Type B pancreatic cell (in vitro differentiated cells): Measurements from ENCODE around the gene UHRF2. TPM values are rescaled to one million over a fixed set of nuclear protein-coding genes. Genes with fewer than 3 reads are reported as not detected.

ENCODE experiments used
- DNase-seq: peaks from one replicate; pipeline ENCODE4 v3.0.0; 2021; ENCODE audit warnings: mixed read lengths; ENCODE audit not compliant: unreplicated experiment; ENCODE audit errors: extremely low spot score
- H3K27ac Mint-ChIP-seq: 2 replicates; pipeline ENCODE4 v1.8.0; 2021; ENCODE audit warnings: mild to moderate bottlenecking, mixed read lengths
- H3K27me3 Mint-ChIP-seq: 2 replicates; pipeline ENCODE4 v1.8.0; 2021; ENCODE audit warnings: mixed read lengths
- H3K36me3 Mint-ChIP-seq: 2 replicates; pipeline ENCODE4 v1.8.0; 2021; ENCODE audit warnings: mixed read lengths
- H3K4me1 Mint-ChIP-seq: one replicate; pipeline ENCODE4 v1.8.0; 2021; ENCODE audit warnings: mixed read lengths; ENCODE audit not compliant: unreplicated experiment
- H3K4me3 Mint-ChIP-seq: 2 replicates; pipeline ENCODE4 v1.8.0; 2021; ENCODE audit warnings: mild to moderate bottlenecking, mixed read lengths
- H3K9me3 Mint-ChIP-seq: 2 replicates; pipeline ENCODE4 v1.8.0; 2021; ENCODE audit warnings: mixed read lengths
- CTCF ChIP-seq: fragments of 200-600 bp; sonication (generic); conservative IDR thresholded peaks from 2 replicates; pipeline ENCODE4 v1.5.0; 2021; ENCODE audit warnings: antibody characterized with exemption, mild to moderate bottlenecking
- total RNA-seq: library from RNA; stranded (reverse); gene quantifications from 2 replicates; pipeline ENCODE4 v1.2.1, GENCODE V29; 2021; ENCODE audit warnings: low replicate concordance

Gene UHRF2
- total RNA-seq, 1 donor from 2014 or later = 61.0 TPM

GRCh38 chr9:6417186-6417585 is 4.2 kb downstream of the UHRF2 start:
- no peak for TF ChIP-seq CTCF
- Mint-ChIP-seq H3K36me3 (peaks cover 16% of the 10 kb centered on the region), H3K9me3 (no peaks in the 10 kb centered on the region), H3K27me3 (no peaks in the 10 kb centered on the region), H3K4me3 (peak overlapping the region; percentile 1), H3K4me1 (peaks cover 33% of the 10 kb centered on the region), H3K27ac (no peak overlapping the region)
- DNase-seq = no peak

- Mint-ChIP-seq H3K36me3 (peaks cover 19% of the 10 kb centered on the region), H3K4me3 (no peak overlapping the region), H3K4me1 (peaks cover 33% of the 10 kb centered on the region), H3K27ac (no peak overlapping the region), H3K9me3 (no peaks in the 10 kb centered on the region), H3K27me3 (no peaks in the 10 kb centered on the region)
- no peak for TF ChIP-seq CTCF
- DNase-seq = no peak
These were observed 5.8 kb downstream of the UHRF2 start for GRCh38 chr9:6418764-6419163.

GRCh38 chr9:6424940-6425339 is 11.9 kb downstream of the UHRF2 start:
- peaks cover 18% of the 10 kb centered on the region for H3K36me3 Mint-ChIP-seq
- no peak overlapping the region for H3K4me3 Mint-ChIP-seq
- DNase-seq = no peak
- TF ChIP-seq CTCF = no peak
- no peaks in the 10 kb centered on the region for H3K9me3 Mint-ChIP-seq
- no peak overlapping the region for H3K27ac Mint-ChIP-seq
- H3K4me1 Mint-ChIP-seq = peaks cover 18% of the 10 kb centered on the region
- H3K27me3 Mint-ChIP-seq = no peaks in the 10 kb centered on the region

GRCh38 chr9:6426117-6426516 is 13.1 kb downstream of the UHRF2 start:
- H3K36me3 Mint-ChIP-seq = peaks cover 21% of the 10 kb centered on the region

GRCh38 chr9:6428940-6429889 is 16.2 kb downstream of the UHRF2 start:
- Mint-ChIP-seq H3K36me3 (peaks cover 16% of the 10 kb centered on the region), H3K27ac (no peak overlapping the region), H3K4me1 (peaks cover 21% of the 10 kb centered on the region), H3K9me3 (no peaks in the 10 kb centered on the region), H3K27me3 (no peaks in the 10 kb centered on the region), H3K4me3 (no peak overlapping the region)
- DNase-seq = no peak
- TF ChIP-seq CTCF = no peak

More at GRCh38 chr9:6426117-6426516, 13.1 kb downstream of the UHRF2 start:
- no peak for TF ChIP-seq CTCF
- Mint-ChIP-seq H3K27ac (no peak overlapping the region), H3K4me3 (no peak overlapping the region), H3K27me3 (no peaks in the 10 kb centered on the region), H3K4me1 (peaks cover 25% of the 10 kb centered on the region), H3K9me3 (no peaks in the 10 kb centered on the region)
- DNase-seq = no peak
